DND-41 (cell line): ENCODE measurements around the gene ESR2.
"Not testable (repeated sequence)": the region's sequence is repeated elsewhere in the genome, so short reads cannot be mapped to it uniquely, and the experiment has no call there.

Experiments
- ATAC-seq: fragments of 200-7000 bp; cut with Tn5 transposase; 3 replicates; pipeline ENCODE4 v1.9.1; 2021; ENCODE audit warnings: low read depth; ENCODE audit not compliant: insufficient read depth
- DNase-seq: peaks from one replicate; pipeline ENCODE4 v3.0.0-alpha.2; 2020
- H2AFZ ChIP-seq: 2 replicates; pipeline ENCODE4 v1.6.0; 2012; ENCODE audit warnings: low read depth, low read length
- H3K27ac ChIP-seq: 2 replicates; pipeline ENCODE4 v1.5.1; 2012; ENCODE audit warnings: low read length, inconsistent platforms
- H3K27me3 ChIP-seq: fragments of 200-600 bp; sonication (generic); 2 replicates; pipeline ENCODE4 v1.6.0; 2012; ENCODE audit warnings: low read length, mild to moderate bottlenecking, inconsistent platforms; ENCODE audit not compliant: insufficient read depth, poor library complexity
- H3K36me3 ChIP-seq: 2 replicates; pipeline ENCODE4 v1.5.1; 2012; ENCODE audit warnings: low read length, inconsistent platforms; ENCODE audit not compliant: insufficient read depth
- H3K4me1 ChIP-seq: 2 replicates; pipeline ENCODE4 v1.5.1; 2012; ENCODE audit warnings: mild to moderate bottlenecking, low read length; ENCODE audit not compliant: insufficient read depth
- H3K4me2 ChIP-seq: 2 replicates; pipeline ENCODE4 v1.6.0; 2012; ENCODE audit warnings: mild to moderate bottlenecking, moderate library complexity, low read length, inconsistent platforms; ENCODE audit not compliant: insufficient read depth
- H3K4me3 ChIP-seq, 2 experiments: fragments of 200-600 bp in 1 of 2; shearing (Covaris generic) in 1 of 2; 2 replicates each; pipeline ENCODE4 v1.5.1; 2012 to 2016; ENCODE audit warnings: inconsistent platforms in 2 of 2, low read length in 2 of 2, mild to moderate bottlenecking in 2 of 2, low read depth in 1 of 2, moderate library complexity in 1 of 2
- H3K79me2 ChIP-seq: 2 replicates; pipeline ENCODE4 v1.6.0; 2012; ENCODE audit warnings: low read length, inconsistent platforms; ENCODE audit not compliant: insufficient read depth
- H3K9ac ChIP-seq: 2 replicates; pipeline ENCODE4 v1.6.0; 2012; ENCODE audit warnings: low read depth, mild to moderate bottlenecking, inconsistent platforms, low read length, moderate library complexity
- H3K9me3 ChIP-seq: 2 replicates; pipeline ENCODE4 v1.5.1; 2012; ENCODE audit warnings: low read length, moderate library complexity, mild to moderate bottlenecking, inconsistent platforms; ENCODE audit not compliant: insufficient read depth, severe bottlenecking
- H4K20me1 ChIP-seq: 2 replicates; pipeline ENCODE4 v1.6.0; 2012; ENCODE audit warnings: low read length; ENCODE audit not compliant: insufficient read depth
- CTCF ChIP-seq: IDR thresholded peaks from 2 replicates; pipeline ENCODE4 v1.5.1; 2012; ENCODE audit warnings: borderline replicate concordance, low read length, moderate library complexity, mild to moderate bottlenecking; ENCODE audit not compliant: poor library complexity, severe bottlenecking; ENCODE audit errors: extremely low read depth
- EZH2 ChIP-seq: IDR thresholded peaks from 3 replicates; pipeline ENCODE4 v1.6.1; 2012; ENCODE audit warnings: borderline replicate concordance, low read depth, mild to moderate bottlenecking, moderate library complexity, low read length, inconsistent platforms; ENCODE audit not compliant: severe bottlenecking

Gene ESR2

GRCh38 chr14:64324895-64325294 lies 30.7 kb upstream of the ESR2 start:
- Histone ChIP-seq H3K36me3 (no peaks in the 10 kb centered on the region), H3K4me1 (no peaks in the 10 kb centered on the region), H2AFZ (no peak overlapping the region), H3K9me3 (no peaks in the 10 kb centered on the region), H3K27ac (no peak overlapping the region), H3K4me2 (no peak overlapping the region), H3K79me2 (no peaks in the 10 kb centered on the region), H3K4me3 (no peak overlapping the region), H4K20me1 (no peaks in the 10 kb centered on the region), H3K9ac (no peak overlapping the region), H3K27me3 (no peaks in the 10 kb centered on the region)
- no peak for ATAC-seq
- TF ChIP-seq EZH2 (no peak), CTCF (no peak)
- no peak for DNase-seq

- no peaks in the 10 kb centered on the region for H3K79me2 ChIP-seq
- no peaks in the 10 kb centered on the region for H3K36me3 ChIP-seq
- H3K4me3 ChIP-seq = no peak overlapping the region
- no peak for DNase-seq
- no peaks in the 10 kb centered on the region for H3K9me3 ChIP-seq
- no peaks in the 10 kb centered on the region for H3K27me3 ChIP-seq
- H2AFZ ChIP-seq = no peak overlapping the region
- H3K27ac ChIP-seq = no peak overlapping the region
- H3K4me2 ChIP-seq = no peak overlapping the region
- H3K9ac ChIP-seq = no peak overlapping the region
- H4K20me1 ChIP-seq = no peaks in the 10 kb centered on the region
- H3K4me1 ChIP-seq = no peaks in the 10 kb centered on the region
- ATAC-seq = no peak
- TF ChIP-seq CTCF (no peak), EZH2 (no peak)
Observed at GRCh38 chr14:64324461-64324860, 30.3 kb upstream of the ESR2 start.

- H3K4me2 ChIP-seq, DNase-seq, H3K4me3 ChIP-seq, H3K9ac ChIP-seq, H4K20me1 ChIP-seq, H3K9me3 ChIP-seq, H3K36me3 ChIP-seq, H2AFZ ChIP-seq, ATAC-seq, H3K4me1 ChIP-seq, H3K27ac ChIP-seq, H3K27me3 ChIP-seq, H3K79me2 ChIP-seq: not testable (repeated sequence)
Observed at GRCh38 chr14:64320362-64320761, 26.2 kb upstream of the ESR2 start.

- ATAC-seq, H3K9ac ChIP-seq, H3K4me3 ChIP-seq, DNase-seq, H3K27me3 ChIP-seq, H3K36me3 ChIP-seq, H3K4me1 ChIP-seq, H3K79me2 ChIP-seq, H4K20me1 ChIP-seq, H3K27ac ChIP-seq, H3K4me2 ChIP-seq, H3K9me3 ChIP-seq, H2AFZ ChIP-seq: not testable (repeated sequence)
Observed at GRCh38 chr14:64318695-64319094, 24.5 kb upstream of the ESR2 start.

GRCh38 chr14:64303471-64303917 lies 9.3 kb upstream of the ESR2 start:
- no peak overlapping the region for H3K4me2 ChIP-seq
- no peaks in the 10 kb centered on the region for H3K79me2 ChIP-seq
- H3K4me3 ChIP-seq = no peak overlapping the region
- no peaks in the 10 kb centered on the region for H3K27me3 ChIP-seq
- H3K9ac ChIP-seq = no peak overlapping the region
- H3K4me1 ChIP-seq = no peaks in the 10 kb centered on the region
- H2AFZ ChIP-seq = no peak overlapping the region
- DNase-seq (no peak), ATAC-seq (peak; percentile 86)
- no peaks in the 10 kb centered on the region for H4K20me1 ChIP-seq
- no peaks in the 10 kb centered on the region for H3K36me3 ChIP-seq
- no peaks in the 10 kb centered on the region for H3K9me3 ChIP-seq
- H3K27ac ChIP-seq = no peak overlapping the region
- TF ChIP-seq CTCF = peak; percentile 82
- no peak for TF ChIP-seq EZH2
